HCT116 (cell line): ENCODE measurements around the gene TMEM91. TPM values are rescaled to one million over a fixed set of nuclear protein-coding genes. Genes with fewer than 3 reads are reported as not detected.

Source experiments
- ATAC-seq: fragments of 200-7000 bp; cut with Tn5 transposase; 2 replicates; pipeline ENCODE4 v1.9.1; 2020; ENCODE audit warnings: mild to moderate bottlenecking, moderate library complexity
- BruUV-seq: library from RNA; stranded (reverse); fragments of 400-500 nt; replicated peaks from 2 replicates; lab custom pipeline; 2021; lab: Mats Ljungman, UMichigan
- CTCF ChIA-PET: fragments of 300-600 bp; sonication (Branson Sonifier 250); formaldehyde crosslinking; loops from one replicate; lab custom pipeline; 2021; ENCODE audit warnings: antibody characterized with exemption; lab: Charles Lee
- POLR2A ChIA-PET: fragments of 300-600, 350-600 bp; sonication (Branson Sonifier 250); formaldehyde crosslinking; loops from one replicate; lab custom pipeline; 2021; ENCODE audit warnings: antibody characterized with exemption; lab: Charles Lee
- RAD21 ChIA-PET, 2 experiments: fragments of 300-600 bp; sonication (Branson Sonifier 250); formaldehyde crosslinking; loops; one replicate each; lab custom pipeline; 2023; ENCODE audit warnings: low total read pairs in 2 of 2; ENCODE audit not compliant: uncharacterized antibody in 2 of 2, unreplicated experiment in 2 of 2, low non-redundant PET in 1 of 2; lab: Charles Lee
- DNase-seq: peaks from one replicate; pipeline ENCODE4 v3.0.0-alpha.2; 2010; ENCODE audit warnings: low read depth, low spot score
- H2AFZ ChIP-seq: fragments of 200-600 bp; shearing (Covaris generic), sonication (generic); 2 replicates; pipeline ENCODE4 v1.6.1; 2017; ENCODE audit warnings: low read depth, mixed run types, mixed read lengths, antibody characterized with exemption, low read length; ENCODE audit not compliant: poor library complexity, severe bottlenecking
- H3K27ac ChIP-seq: 2 replicates; pipeline ENCODE4 v1.5.1; 2012; ENCODE audit warnings: low read depth, low read length
- H3K27me3 ChIP-seq: fragments of 200-600 bp; sonication (generic); 2 replicates; pipeline ENCODE4 v1.6.1; 2016; ENCODE audit warnings: mixed run types, low read length, mixed read lengths; ENCODE audit not compliant: insufficient read depth
- H3K36me3 ChIP-seq, 2 experiments: fragments of 200-500 bp in 1 of 2; fragments of 200-600 bp in 1 of 2; sonication (Bioruptor generic) in 1 of 2; sonication (generic) in 1 of 2; 2 replicates each; pipeline versions ENCODE4 v1.5.1 to v1.6.1; 2014 to 2016; ENCODE audit warnings: low read length in 2 of 2, inconsistent platforms in 1 of 2, mixed read lengths in 1 of 2, mixed run types in 1 of 2; ENCODE audit not compliant: insufficient read depth in 2 of 2, control insufficient read depth in 1 of 2
- H3K4me1 ChIP-seq, 2 experiments: fragments of 200-600 bp in 1 of 2; sonication (generic) in 1 of 2; 2 replicates each; pipeline versions ENCODE4 v1.5.1 to v1.6.1; 2012 to 2017; ENCODE audit warnings: low read length in 2 of 2, inconsistent platforms in 1 of 2, mild to moderate bottlenecking in 1 of 2, mixed read lengths in 1 of 2, mixed run types in 1 of 2, moderate library complexity in 1 of 2; ENCODE audit not compliant: insufficient read depth in 2 of 2, control insufficient read depth in 1 of 2
- H3K4me2 ChIP-seq: fragments of 200-600 bp; sonication (generic); 2 replicates; pipeline ENCODE4 v1.6.1; 2017; ENCODE audit warnings: mixed run types, low read length, mixed read lengths
- H3K4me3 ChIP-seq, 2 experiments: fragments of 200-600 bp in 1 of 2; sonication (generic) in 1 of 2; replicated peaks in 1 of 2; 2 replicates each; pipeline ENCODE4 v1.5.1; 2011 to 2016; ENCODE audit warnings: low read length in 2 of 2, control low read depth in 1 of 2, low read depth in 1 of 2, mild to moderate bottlenecking in 1 of 2, mixed read lengths in 1 of 2, mixed run types in 1 of 2
- H3K79me2 ChIP-seq: fragments of 200-600 bp; sonication (generic); 2 replicates; pipeline ENCODE4 v1.6.1; 2017; ENCODE audit warnings: mild to moderate bottlenecking, mixed run types, low read length, moderate library complexity, mixed read lengths; ENCODE audit not compliant: insufficient read depth
- H3K9ac ChIP-seq: fragments of 200-600 bp; sonication (generic); 2 replicates; pipeline ENCODE4 v1.6.1; 2016; ENCODE audit warnings: low read length, mixed read lengths
- H3K9me2 ChIP-seq: fragments of 200-600 bp; sonication (generic), shearing (Covaris generic); 2 replicates; pipeline ENCODE4 v1.6.1; 2017; ENCODE audit warnings: mixed run types, mild to moderate bottlenecking, moderate library complexity; ENCODE audit not compliant: insufficient read depth
- H3K9me3 ChIP-seq, 2 experiments: fragments of 200-500 bp in 1 of 2; fragments of 200-600 bp in 1 of 2; sonication (Bioruptor generic) in 1 of 2; sonication (generic) in 1 of 2; 2 replicates each; pipeline ENCODE4 v1.6.1; 2014 to 2017; ENCODE audit warnings: low read length in 2 of 2, mixed read lengths in 2 of 2, inconsistent platforms in 1 of 2, low read depth in 1 of 2, mild to moderate bottlenecking in 1 of 2, mixed run types in 1 of 2, moderate library complexity in 1 of 2; ENCODE audit not compliant: control insufficient read depth in 1 of 2, insufficient read depth in 1 of 2
- H4K20me1 ChIP-seq: fragments of 200-600 bp; sonication (generic), shearing (Covaris generic); 2 replicates; pipeline ENCODE4 v1.6.1; 2017; ENCODE audit warnings: mixed run types, mild to moderate bottlenecking, moderate library complexity; ENCODE audit not compliant: insufficient read depth
- CBX3 ChIP-seq: IDR thresholded peaks from 2 replicates; pipeline ENCODE4 v1.6.1; 2012; ENCODE audit warnings: low read depth
- CEBPB ChIP-seq: IDR thresholded peaks from 2 replicates; pipeline ENCODE4 v1.6.1; 2012; ENCODE audit warnings: low read depth
- EGR1 ChIP-seq: IDR thresholded peaks from 2 replicates; pipeline ENCODE4 v1.6.1; 2012; ENCODE audit warnings: low read depth
- ELF1 ChIP-seq: IDR thresholded peaks from 2 replicates; pipeline ENCODE4 v1.6.1; 2012; ENCODE audit warnings: low read depth, borderline replicate concordance
- EZH2 ChIP-seq: fragments of 200-600 bp; sonication (generic); IDR thresholded peaks from 2 replicates; pipeline ENCODE4 v1.6.1; 2017; ENCODE audit warnings: antibody characterized with exemption, mixed run types
- EZH2phosphoT487 ChIP-seq: fragments of 200-600 bp; IDR thresholded peaks from 2 replicates; pipeline ENCODE4 v1.6.1; 2018; ENCODE audit warnings: antibody characterized with exemption, borderline replicate concordance
- JUND ChIP-seq: IDR thresholded peaks from 2 replicates; pipeline ENCODE4 v1.6.1; 2012
- POLR2A ChIP-seq: IDR thresholded peaks from 2 replicates; pipeline ENCODE4 v1.7.0; 2011; ENCODE audit warnings: borderline replicate concordance; ENCODE audit not compliant: insufficient read depth, insufficient read length; ENCODE audit errors: extremely low read depth
- POLR2AphosphoS5 ChIP-seq: IDR thresholded peaks from 2 replicates; pipeline ENCODE4 v1.6.1; 2011; ENCODE audit warnings: mild to moderate bottlenecking, low read depth, low read length, moderate library complexity
- SIN3A ChIP-seq: IDR thresholded peaks from 2 replicates; pipeline ENCODE4 v1.6.1; 2012; ENCODE audit warnings: low read depth
- SRF ChIP-seq: IDR thresholded peaks from 2 replicates; pipeline ENCODE4 v1.6.1; 2012; ENCODE audit warnings: low read depth
- TCF7L2 ChIP-seq: IDR thresholded peaks from 2 replicates; pipeline ENCODE4 v1.7.0; 2011; ENCODE audit warnings: borderline replicate concordance, inconsistent platforms; ENCODE audit not compliant: insufficient read depth, insufficient read length; ENCODE audit errors: extremely low read depth
- intact Hi-C: fragments of 100-400 bp; cut with micrococcal nuclease; formaldehyde crosslinking; loops from 2 replicates; pipeline ENCODE4 v1.10.0; 2022
- total RNA-seq: library from RNA; stranded (reverse); gene quantifications from one replicate; pipeline ENCODE4 v1.2.1, GENCODE V29; 2021; ENCODE audit not compliant: unreplicated experiment
- TF ChIP-seq, protein P1 (sequence below): IDR thresholded peaks from 2 replicates; pipeline ENCODE4 v1.6.1; 2011; ENCODE audit warnings: mild to moderate bottlenecking, low read length, moderate library complexity; ENCODE audit not compliant: insufficient replicate concordance; ENCODE audit errors: extremely low read depth
- TF ChIP-seq, protein P2 (sequence below): IDR thresholded peaks from 2 replicates; pipeline ENCODE4 v1.6.1; 2012; ENCODE audit warnings: low read depth

The TMEM91 gene
- total RNA-seq, 1 experiment from 2014 or later = 4.4 TPM

DNA sequence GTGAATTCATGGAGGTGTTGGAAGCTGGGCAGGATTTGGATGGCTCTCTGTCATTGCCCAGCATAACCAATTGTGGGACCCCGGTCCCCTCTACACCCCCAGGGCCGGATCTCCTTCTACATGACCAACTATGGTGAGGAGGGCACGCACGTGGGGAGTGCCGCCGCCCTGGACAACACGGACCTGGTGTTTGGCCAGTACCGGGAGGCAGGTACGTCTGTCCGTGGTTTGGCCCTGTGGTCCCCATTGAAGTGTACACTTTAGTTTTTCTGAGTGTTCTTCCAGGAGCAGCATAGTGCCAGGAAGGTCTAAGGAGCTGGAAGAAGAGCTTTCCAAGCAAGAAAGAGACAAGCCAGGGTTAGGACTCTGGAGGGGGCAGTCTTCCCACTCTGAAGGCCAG is 37.6 kb downstream of the TMEM91 start:
- no peak for ATAC-seq
- BruUV-seq = no TSS peak
- Histone ChIP-seq H3K9ac (no peak overlapping the region), H3K36me3 (peaks cover 0 to 3% of the 10 kb centered on the region in 2 experiments; a peak in 2 of 4 replicates), H3K27ac (no peak overlapping the region), H3K79me2 (no peaks in the 10 kb centered on the region), H4K20me1 (no peaks in the 10 kb centered on the region), H2AFZ (no peak overlapping the region), H3K4me2 (no peak overlapping the region), H3K27me3 (no peaks in the 10 kb centered on the region), H3K9me3 (no peaks in the 10 kb centered on the region)
- intact Hi-C loops = no loop called here
- ChIA-PET CTCF (no interaction called here), RAD21 (no interaction called here)
- no peak for TF ChIP-seq TCF7L2
- TF ChIP-seq, protein P1, sequence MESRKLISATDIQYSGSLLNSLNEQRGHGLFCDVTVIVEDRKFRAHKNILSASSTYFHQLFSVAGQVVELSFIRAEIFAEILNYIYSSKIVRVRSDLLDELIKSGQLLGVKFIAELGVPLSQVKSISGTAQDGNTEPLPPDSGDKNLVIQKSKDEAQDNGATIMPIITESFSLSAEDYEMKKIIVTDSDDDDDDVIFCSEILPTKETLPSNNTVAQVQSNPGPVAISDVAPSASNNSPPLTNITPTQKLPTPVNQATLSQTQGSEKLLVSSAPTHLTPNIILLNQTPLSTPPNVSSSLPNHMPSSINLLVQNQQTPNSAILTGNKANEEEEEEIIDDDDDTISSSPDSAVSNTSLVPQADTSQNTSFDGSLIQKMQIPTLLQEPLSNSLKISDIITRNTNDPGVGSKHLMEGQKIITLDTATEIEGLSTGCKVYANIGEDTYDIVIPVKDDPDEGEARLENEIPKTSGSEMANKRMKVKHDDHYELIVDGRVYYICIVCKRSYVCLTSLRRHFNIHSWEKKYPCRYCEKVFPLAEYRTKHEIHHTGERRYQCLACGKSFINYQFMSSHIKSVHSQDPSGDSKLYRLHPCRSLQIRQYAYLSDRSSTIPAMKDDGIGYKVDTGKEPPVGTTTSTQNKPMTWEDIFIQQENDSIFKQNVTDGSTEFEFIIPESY = no peak
- TF ChIP-seq CBX3 = no peak
- TF ChIP-seq CEBPB = no peak
- TF ChIP-seq SIN3A = no peak
- no peak for TF ChIP-seq SRF
- no peak for TF ChIP-seq EZH2phosphoT487
- TF ChIP-seq, protein P2, sequence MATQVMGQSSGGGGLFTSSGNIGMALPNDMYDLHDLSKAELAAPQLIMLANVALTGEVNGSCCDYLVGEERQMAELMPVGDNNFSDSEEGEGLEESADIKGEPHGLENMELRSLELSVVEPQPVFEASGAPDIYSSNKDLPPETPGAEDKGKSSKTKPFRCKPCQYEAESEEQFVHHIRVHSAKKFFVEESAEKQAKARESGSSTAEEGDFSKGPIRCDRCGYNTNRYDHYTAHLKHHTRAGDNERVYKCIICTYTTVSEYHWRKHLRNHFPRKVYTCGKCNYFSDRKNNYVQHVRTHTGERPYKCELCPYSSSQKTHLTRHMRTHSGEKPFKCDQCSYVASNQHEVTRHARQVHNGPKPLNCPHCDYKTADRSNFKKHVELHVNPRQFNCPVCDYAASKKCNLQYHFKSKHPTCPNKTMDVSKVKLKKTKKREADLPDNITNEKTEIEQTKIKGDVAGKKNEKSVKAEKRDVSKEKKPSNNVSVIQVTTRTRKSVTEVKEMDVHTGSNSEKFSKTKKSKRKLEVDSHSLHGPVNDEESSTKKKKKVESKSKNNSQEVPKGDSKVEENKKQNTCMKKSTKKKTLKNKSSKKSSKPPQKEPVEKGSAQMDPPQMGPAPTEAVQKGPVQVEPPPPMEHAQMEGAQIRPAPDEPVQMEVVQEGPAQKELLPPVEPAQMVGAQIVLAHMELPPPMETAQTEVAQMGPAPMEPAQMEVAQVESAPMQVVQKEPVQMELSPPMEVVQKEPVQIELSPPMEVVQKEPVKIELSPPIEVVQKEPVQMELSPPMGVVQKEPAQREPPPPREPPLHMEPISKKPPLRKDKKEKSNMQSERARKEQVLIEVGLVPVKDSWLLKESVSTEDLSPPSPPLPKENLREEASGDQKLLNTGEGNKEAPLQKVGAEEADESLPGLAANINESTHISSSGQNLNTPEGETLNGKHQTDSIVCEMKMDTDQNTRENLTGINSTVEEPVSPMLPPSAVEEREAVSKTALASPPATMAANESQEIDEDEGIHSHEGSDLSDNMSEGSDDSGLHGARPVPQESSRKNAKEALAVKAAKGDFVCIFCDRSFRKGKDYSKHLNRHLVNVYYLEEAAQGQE = no peak
- no peak for TF ChIP-seq POLR2A
- TF ChIP-seq JUND = no peak
- TF ChIP-seq EZH2 = no peak
- no peak for TF ChIP-seq ELF1
- TF ChIP-seq POLR2AphosphoS5 = no peak
- no peak for TF ChIP-seq EGR1
- TF ChIP-seq, all 23 proteins: peak for 0
- DNase-seq = no peak
- Histone ChIP-seq H3K4me3 (no peak overlapping the region), H3K9me2 (no peaks in the 10 kb centered on the region), H3K4me1 (peaks cover 7 to 13% of the 10 kb centered on the region in 2 experiments; a peak in 3 of 4 replicates)
- POLR2A ChIA-PET = no interaction called here
